ENCODE data around the gene NDUFC2. TPM values are rescaled to one million over a fixed set of nuclear protein-coding genes. Genes with fewer than 3 reads are reported as not detected.
"Not testable (repeated sequence)": the region's sequence is repeated elsewhere in the genome, so short reads cannot be mapped to it uniquely, and the experiment has no call there.

The NDUFC2 gene
- total RNA-seq, 2 experiments from 2014 or later, result 182 to 220 TPM

DNA sequence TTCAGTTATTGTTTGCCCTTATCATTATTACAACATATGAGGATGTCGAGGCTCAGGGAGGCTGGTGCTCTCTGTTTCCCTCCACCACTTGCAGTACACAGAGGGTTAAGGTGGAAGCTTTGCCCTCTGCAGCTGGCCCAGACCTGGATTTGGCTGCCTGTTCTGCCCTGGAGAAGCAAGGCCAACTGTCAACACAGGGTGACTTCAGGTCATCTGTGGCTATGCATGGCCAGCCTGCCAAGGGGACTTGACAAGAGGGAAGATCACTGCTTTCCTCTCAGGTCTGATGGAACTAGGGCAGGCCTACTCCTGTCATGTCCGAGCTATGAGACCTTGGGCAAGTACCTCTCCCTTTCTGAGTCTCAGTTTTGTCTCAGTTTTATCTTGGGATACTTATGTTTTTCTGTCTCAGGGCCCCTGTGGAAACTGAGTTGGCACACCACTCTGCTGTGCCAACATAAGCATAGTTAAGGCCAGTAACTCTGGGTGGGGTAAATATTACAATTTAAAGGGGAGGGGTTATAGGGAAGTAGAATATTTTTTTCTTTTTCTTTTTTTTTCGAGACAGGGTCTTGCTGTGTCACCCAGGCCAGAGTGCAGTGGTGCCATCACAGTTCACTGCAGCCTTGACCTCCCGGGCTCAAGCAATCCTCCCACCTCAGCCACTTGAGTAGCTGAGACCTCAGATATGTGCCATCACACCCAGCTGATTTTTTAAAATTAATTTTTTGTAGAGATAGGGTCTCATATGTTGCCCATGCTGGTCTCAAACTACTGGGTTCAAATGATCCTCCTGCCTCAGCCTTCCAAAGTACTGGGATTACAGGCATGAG is 18.4 kb downstream of the NDUFC2 start:
- Mint-ChIP-seq H3K9me3 (no peaks in the 10 kb centered on the region), H3K4me3 (no peak overlapping the region), H3K27ac (no peak overlapping the region), H3K27me3 (no peaks in the 10 kb centered on the region), H3K36me3 (ENCODE audit: low read depth) (peaks cover 6% of the 10 kb centered on the region), H3K4me1 (no peaks in the 10 kb centered on the region)
- POLR2A ChIA-PET, result no interaction called here
- CTCF ChIA-PET, result interaction anchor here (0.6 to 1.1 kb wide), 3 partner anchors 15 to 503 kb away, joined by 3 to 6 read pairs (median 5); no protein-coding TSS in a partner anchor
- no peak for DNase-seq

DNA sequence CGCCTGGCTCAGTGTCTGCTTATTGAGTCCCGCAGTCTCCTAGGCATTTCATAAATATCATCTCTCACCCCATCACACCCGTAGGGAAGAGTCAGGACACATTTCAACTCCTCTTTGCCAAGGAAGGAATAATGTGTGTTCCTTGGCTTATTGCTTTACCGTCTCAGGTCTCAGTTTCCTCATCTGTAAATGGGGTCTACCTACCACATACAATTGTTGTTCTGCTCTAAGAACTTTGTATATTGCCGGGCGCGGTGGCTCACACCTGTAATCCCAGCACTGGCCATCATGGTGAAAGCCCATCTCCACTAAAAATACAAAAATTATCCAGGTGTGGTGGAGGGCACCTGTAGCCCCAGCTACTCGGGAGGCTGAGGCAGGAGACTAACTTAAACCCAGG is 19.1 kb downstream of the NDUFC2 start:
- Mint-ChIP-seq H3K27me3 (no peaks in the 10 kb centered on the region), H3K4me1 (no peaks in the 10 kb centered on the region), H3K27ac (no peak overlapping the region), H3K4me3 (no peak overlapping the region), H3K9me3 (no peaks in the 10 kb centered on the region), H3K36me3 (ENCODE audit: low read depth) (peaks cover 6% of the 10 kb centered on the region)
- ChIA-PET CTCF (interaction anchor here (0.9 to 1.1 kb wide), 2 partner anchors 14 to 503 kb away, joined by 3 to 6 read pairs; no protein-coding TSS in a partner anchor), POLR2A (no interaction called here)
- DNase-seq, result no peak

DNA sequence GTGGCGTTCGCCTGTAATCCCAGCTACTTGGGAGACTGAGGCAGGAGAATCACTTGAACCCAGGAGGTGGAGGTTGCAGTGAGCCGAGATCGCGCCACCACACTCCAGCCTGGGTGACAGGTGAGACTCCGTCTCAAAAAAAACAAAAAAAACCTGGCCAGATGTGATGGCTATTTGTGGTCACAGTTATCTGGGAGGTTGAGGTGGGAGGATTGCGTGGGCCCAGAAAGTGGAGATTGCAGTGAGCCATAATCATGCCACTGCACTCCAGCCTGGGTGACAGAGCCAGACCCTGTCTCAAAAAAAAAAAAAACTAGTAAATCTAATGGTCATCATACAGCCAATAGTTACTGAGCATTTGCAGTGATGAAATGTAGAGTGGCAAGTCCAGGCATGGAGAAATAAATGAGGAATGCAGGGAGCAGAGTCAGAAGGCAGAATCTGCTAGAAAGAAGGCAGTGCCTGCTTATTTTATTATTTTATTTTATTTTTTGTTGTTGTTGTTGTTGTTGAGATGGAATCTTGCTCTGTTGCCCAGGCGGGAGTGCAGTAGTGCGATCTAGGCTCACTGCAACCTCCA is 19.8 kb downstream of the NDUFC2 start:
- H3K27ac Mint-ChIP-seq; H3K9me3 Mint-ChIP-seq; H3K4me1 Mint-ChIP-seq; POLR2A ChIA-PET; H3K27me3 Mint-ChIP-seq; DNase-seq; H3K4me3 Mint-ChIP-seq; H3K36me3 Mint-ChIP-seq (ENCODE audit: low read depth): not testable (repeated sequence)
- CTCF ChIA-PET, result interaction anchor here (1.2 kb wide), 1 partner anchor 13 kb away, joined by 6 read pairs; no protein-coding TSS in a partner anchor

DNA sequence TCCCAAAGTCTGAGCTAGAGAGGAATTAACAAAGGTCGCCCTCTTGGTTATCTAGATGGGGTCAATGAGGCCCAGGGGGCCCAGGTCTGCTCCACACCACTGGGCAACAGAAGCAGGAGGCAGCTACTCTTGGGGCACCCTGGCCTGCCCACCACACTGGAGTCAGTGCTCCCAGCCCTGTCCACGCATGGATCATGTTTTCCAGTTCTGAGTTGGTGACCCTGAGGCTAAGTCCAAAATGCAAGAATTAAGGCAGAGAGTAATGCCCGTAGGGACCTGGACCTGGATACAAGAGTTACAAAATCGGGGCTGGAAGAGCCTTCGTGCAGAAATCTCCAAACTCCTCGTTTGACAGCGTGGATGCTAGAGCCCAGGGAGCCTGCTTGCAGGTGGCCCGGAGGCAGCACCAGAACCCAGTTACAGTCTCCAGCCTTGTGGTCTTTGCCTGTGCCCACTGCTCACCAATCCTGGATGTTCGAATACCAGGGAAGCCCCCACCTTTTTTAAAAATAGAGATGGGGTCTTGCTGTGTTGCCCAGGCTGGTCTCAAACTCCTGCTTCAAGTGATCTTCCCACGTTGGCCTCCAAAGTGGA is 22.1 kb downstream of the NDUFC2 start:
- H3K36me3 Mint-ChIP-seq (ENCODE audit: low read depth), result no peaks in the 10 kb centered on the region
- H3K27me3 Mint-ChIP-seq, result no peaks in the 10 kb centered on the region
- no peak overlapping the region for H3K4me3 Mint-ChIP-seq
- no peaks in the 10 kb centered on the region for H3K9me3 Mint-ChIP-seq
- ChIA-PET POLR2A (no interaction called here), CTCF (no interaction called here)
- no peaks in the 10 kb centered on the region for H3K4me1 Mint-ChIP-seq
- no peak for DNase-seq
- no peak overlapping the region for H3K27ac Mint-ChIP-seq

GRCh38 chr11:78056093-78056492 is 23.6 kb downstream of the NDUFC2 start:
- Mint-ChIP-seq H3K27me3 (no peaks in the 10 kb centered on the region), H3K4me3 (no peak overlapping the region), H3K27ac (no peak overlapping the region), H3K36me3 (ENCODE audit: low read depth) (no peaks in the 10 kb centered on the region), H3K9me3 (no peaks in the 10 kb centered on the region), H3K4me1 (no peaks in the 10 kb centered on the region)
- DNase-seq, result no peak
- ChIA-PET POLR2A (no interaction called here), CTCF (interaction anchor here (0.7 kb wide), 1 partner anchor 16 kb away, joined by 3 read pairs; no protein-coding TSS in a partner anchor)

- Mint-ChIP-seq H3K27ac (no peak overlapping the region), H3K27me3 (no peaks in the 10 kb centered on the region), H3K9me3 (no peaks in the 10 kb centered on the region), H3K36me3 (ENCODE audit: low read depth) (no peaks in the 10 kb centered on the region), H3K4me1 (peaks cover 4% of the 10 kb centered on the region), H3K4me3 (no peak overlapping the region)
- CTCF ChIA-PET, result interaction anchor here (1.1 kb wide), 1 partner anchor 9 kb away, joined by 3 read pairs; no protein-coding TSS in a partner anchor
- POLR2A ChIA-PET, result no interaction called here
- no peak for DNase-seq
Measured at GRCh38 chr11:78054971-78055370, 24.7 kb downstream of the NDUFC2 start.

- Mint-ChIP-seq H3K9me3 (no peaks in the 10 kb centered on the region), H3K27me3 (no peaks in the 10 kb centered on the region), H3K4me3 (no peak overlapping the region), H3K27ac (no peak overlapping the region), H3K36me3 (ENCODE audit: low read depth) (no peaks in the 10 kb centered on the region), H3K4me1 (peaks cover 7% of the 10 kb centered on the region)
- CTCF ChIA-PET, result interaction anchor here (0.5 to 0.6 kb wide), 3 partner anchors 14 to 583 kb away, joined by 3 to 4 read pairs (median 3); no protein-coding TSS in a partner anchor
- POLR2A ChIA-PET, result no interaction called here
- DNase-seq, result no peak
Measured at GRCh38 chr11:78050964-78051831, 28.5 kb downstream of the NDUFC2 start.

DNA sequence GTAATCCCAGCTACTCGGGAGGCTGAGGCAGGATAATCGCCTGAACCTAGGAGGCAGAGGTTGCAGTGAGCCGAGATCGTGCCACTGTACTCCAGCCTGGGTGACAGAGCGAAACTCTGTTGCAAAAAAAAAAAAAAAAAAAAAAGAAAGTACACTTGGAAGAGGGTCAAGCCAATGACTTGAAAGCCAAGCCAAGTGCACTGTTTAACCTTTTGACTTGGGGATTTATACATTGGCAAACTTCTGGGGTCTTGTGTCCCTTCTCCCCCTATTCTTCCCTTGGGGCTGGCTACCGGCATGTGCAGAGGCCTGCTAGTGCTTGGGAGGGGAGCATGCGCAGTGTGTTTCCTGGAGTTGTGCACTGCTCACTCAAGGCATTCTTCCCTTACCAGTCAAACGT is 30.3 kb downstream of the NDUFC2 start:
- H3K36me3 Mint-ChIP-seq (ENCODE audit: low read depth), result no peaks in the 10 kb centered on the region
- H3K4me3 Mint-ChIP-seq, result no peak overlapping the region
- no peak overlapping the region for H3K27ac Mint-ChIP-seq
- ChIA-PET CTCF (no interaction called here), POLR2A (no interaction called here)
- no peaks in the 10 kb centered on the region for H3K27me3 Mint-ChIP-seq
- no peak for DNase-seq
- peaks cover 13% of the 10 kb centered on the region for H3K4me1 Mint-ChIP-seq
- H3K9me3 Mint-ChIP-seq, result no peaks in the 10 kb centered on the region

DNA sequence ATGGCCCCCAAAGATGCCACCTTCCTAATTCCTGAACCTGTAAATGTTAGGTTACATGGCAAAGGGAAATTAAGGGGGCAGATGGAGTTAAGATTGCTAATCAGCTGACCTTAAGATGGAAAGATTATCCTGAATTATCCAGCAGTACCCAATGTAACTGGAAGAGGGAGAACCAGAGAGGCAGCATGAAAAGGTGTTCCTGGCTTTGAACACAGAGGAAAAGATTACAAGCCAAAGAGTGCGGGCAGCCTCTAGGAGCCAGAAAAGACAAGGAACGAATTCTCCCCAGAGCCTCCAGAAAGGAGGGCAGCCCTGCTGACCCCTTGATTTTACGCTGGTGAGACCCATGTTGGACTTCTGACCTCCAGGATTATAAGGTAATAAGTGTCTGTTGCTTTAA is 31.1 kb downstream of the NDUFC2 start:
- H3K9me3 Mint-ChIP-seq, result no peaks in the 10 kb centered on the region
- POLR2A ChIA-PET, result no interaction called here
- CTCF ChIA-PET, result interaction anchor here (1.1 kb wide), 1 partner anchor 276 kb away, joined by 3 read pairs; no protein-coding TSS in a partner anchor
- H3K27me3 Mint-ChIP-seq, result peaks cover under 1% of the 10 kb centered on the region
- no peak overlapping the region for H3K4me3 Mint-ChIP-seq
- no peak overlapping the region for H3K27ac Mint-ChIP-seq
- H3K4me1 Mint-ChIP-seq, result peaks cover 13% of the 10 kb centered on the region
- H3K36me3 Mint-ChIP-seq (ENCODE audit: low read depth), result no peaks in the 10 kb centered on the region
- DNase-seq, result no peak

DNA sequence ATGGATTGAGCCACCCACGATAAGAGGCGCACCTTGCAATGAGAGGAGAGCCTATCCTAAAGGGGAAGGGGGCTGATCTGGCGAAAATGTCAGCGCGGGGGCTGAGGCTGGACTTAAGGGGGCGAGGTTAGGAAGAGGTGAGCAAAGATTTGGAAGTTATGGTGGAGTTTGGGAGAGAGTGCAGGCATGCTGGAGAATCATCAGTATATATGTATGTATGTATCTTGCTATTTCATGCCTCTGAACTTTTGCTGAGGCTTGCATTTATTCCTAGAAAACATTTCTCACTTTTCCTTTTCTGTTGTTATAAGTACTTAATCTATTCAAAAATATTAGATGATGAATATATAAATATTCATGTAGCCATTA is 33.2 kb downstream of the NDUFC2 start:
- CTCF ChIA-PET, result interaction anchor here (0.7 to 2.1 kb wide), 12 partner anchors 8 to 225 kb away, joined by 3 to 9 read pairs (median 4); partner anchors contain the start of genes AAMDC and NDUFC2
- Mint-ChIP-seq H3K27me3 (peaks cover 5% of the 10 kb centered on the region), H3K4me1 (peaks cover 13% of the 10 kb centered on the region), H3K9me3 (no peaks in the 10 kb centered on the region), H3K27ac (no peak overlapping the region), H3K4me3 (no peak overlapping the region), H3K36me3 (ENCODE audit: low read depth) (no peaks in the 10 kb centered on the region)
- POLR2A ChIA-PET, result no interaction called here
- DNase-seq, result no peak

GRCh38 chr11:78045851-78046485 is 33.7 kb downstream of the NDUFC2 start:
- peaks cover 5% of the 10 kb centered on the region for H3K27me3 Mint-ChIP-seq
- ChIA-PET CTCF (interaction anchor here (0.7 to 2.1 kb wide), 15 partner anchors 9 to 144 kb away, joined by 3 to 9 read pairs (median 3); partner anchors contain the start of genes NDUFC2 and THRSP), POLR2A (no interaction called here)
- H3K27ac Mint-ChIP-seq, result no peak overlapping the region
- peak; percentile 68 for DNase-seq
- H3K4me1 Mint-ChIP-seq, result peaks cover 12% of the 10 kb centered on the region
- no peaks in the 10 kb centered on the region for H3K36me3 Mint-ChIP-seq (ENCODE audit: low read depth)
- no peak overlapping the region for H3K4me3 Mint-ChIP-seq
- H3K9me3 Mint-ChIP-seq, result no peaks in the 10 kb centered on the region

GRCh38 chr11:78044706-78045105 is 35.0 kb downstream of the NDUFC2 start:
- Mint-ChIP-seq H3K9me3 (no peaks in the 10 kb centered on the region), H3K27me3 (peaks cover 5% of the 10 kb centered on the region)
- CTCF ChIA-PET, result interaction anchor here (1.3 to 2.1 kb wide), 5 partner anchors 9 to 520 kb away, joined by 3 to 9 read pairs (median 4); partner anchors contain the start of gene NDUFC2

More at GRCh38 chr11:78044706-78045105, 35.0 kb downstream of the NDUFC2 start:
- POLR2A ChIA-PET, result no interaction called here
- no peak overlapping the region for H3K27ac Mint-ChIP-seq
- H3K36me3 Mint-ChIP-seq (ENCODE audit: low read depth), result no peaks in the 10 kb centered on the region
- H3K4me1 Mint-ChIP-seq, result peaks cover 17% of the 10 kb centered on the region
- H3K4me3 Mint-ChIP-seq, result no peak overlapping the region
- no peak for DNase-seq

All from activated CD4-positive, alpha-beta T cell treated with anti-CD3 and anti-CD28 coated beads, Interleukin-2, amount 10 ng/mL, durations not matched to agents 7 days and 5 days (primary cell).